ENCODE results near the gene VWA1.
A peak's percentile ranks its signal among the peaks of the same experiment; 100 is the strongest.
"Not testable (repeated sequence)": the region's sequence is repeated elsewhere in the genome, so short reads cannot be mapped to it uniquely, and the experiment has no call there.

Gene VWA1

DNA sequence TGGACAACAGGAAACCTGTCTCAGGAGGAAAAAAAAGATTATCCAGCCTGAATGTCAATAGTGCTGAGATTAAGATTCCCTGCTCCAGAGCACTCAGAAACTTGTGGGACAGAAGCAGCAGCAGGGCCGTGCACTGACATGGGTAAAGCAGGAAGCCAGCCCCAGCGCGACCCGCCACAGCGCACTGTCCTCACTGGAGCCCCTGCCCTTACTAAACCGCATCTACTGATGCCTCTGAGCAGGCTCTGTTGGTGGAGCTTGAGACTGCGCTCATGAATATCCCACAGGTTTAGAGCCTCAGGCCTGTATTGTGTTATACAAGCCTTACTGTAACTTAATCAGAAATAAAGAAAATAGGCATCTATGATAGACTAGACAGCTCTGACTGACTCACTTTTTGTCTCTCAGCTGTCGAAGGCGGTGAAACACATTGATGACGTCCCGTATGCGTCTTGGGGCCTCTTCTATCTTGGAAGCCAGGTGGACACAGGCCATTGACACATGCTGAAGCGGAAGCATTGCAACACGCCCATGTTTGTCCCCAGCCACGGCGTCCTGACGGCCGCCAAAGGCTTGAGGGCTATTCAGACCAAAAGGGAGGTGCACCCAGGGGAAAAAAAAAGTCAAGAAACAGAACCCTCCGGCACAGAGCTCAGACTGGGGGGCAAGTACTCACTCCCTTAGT is 37.5 kb upstream of the VWA1 start:
- H3K9me3 ChIP-seq (ENCODE audit: control insufficient read depth, insufficient read depth, low read length), result no peaks in the 10 kb centered on the region
- H3K27me3 ChIP-seq (ENCODE audit: control insufficient read depth, insufficient read depth, low read length), result no peaks in the 10 kb centered on the region
- H3K27ac ChIP-seq (ENCODE audit: low read depth, low read length), result peak overlapping the region; percentile 91
- H3K4me1 ChIP-seq (ENCODE audit: control insufficient read depth, insufficient read depth, low read length), result peaks cover 7% of the 10 kb centered on the region
- peak overlapping the region; percentile 96 for H3K9ac ChIP-seq (ENCODE audit: low read depth, low read length)
- H3K4me3 ChIP-seq (ENCODE audit: low read depth, low read length), result peak overlapping the region; percentile 84
- H3K36me3 ChIP-seq (ENCODE audit: control insufficient read depth, insufficient read depth, low read length), result peaks cover 71% of the 10 kb centered on the region

GRCh38 chr1:1398677-1399186 is 36.8 kb upstream of the VWA1 start:
- peaks cover 71% of the 10 kb centered on the region for H3K36me3 ChIP-seq (ENCODE audit: control insufficient read depth, insufficient read depth, low read length)
- peak overlapping the region; percentile 84 for H3K4me3 ChIP-seq (ENCODE audit: low read depth, low read length)
- H3K9me3 ChIP-seq (ENCODE audit: control insufficient read depth, insufficient read depth, low read length), result no peaks in the 10 kb centered on the region
- peak overlapping the region; percentile 96 for H3K9ac ChIP-seq (ENCODE audit: low read depth, low read length)
- peaks cover 7% of the 10 kb centered on the region for H3K4me1 ChIP-seq (ENCODE audit: control insufficient read depth, insufficient read depth, low read length)
- H3K27ac ChIP-seq (ENCODE audit: low read depth, low read length), result peak overlapping the region; percentile 91
- H3K27me3 ChIP-seq (ENCODE audit: control insufficient read depth, insufficient read depth, low read length), result no peaks in the 10 kb centered on the region

GRCh38 chr1:1399187-1399871 is 36.2 kb upstream of the VWA1 start, which contains the start of gene CCNL2:
Gene CCNL2 (minus strand): TSS chr1:1399335. CDS start chr1:1399306, 29 bp downstream.
- H3K36me3 ChIP-seq (ENCODE audit: control insufficient read depth, insufficient read depth, low read length), result peaks cover 68% of the 10 kb centered on the region

GRCh38 chr1:1399872-1400575 is 35.5 kb upstream of the VWA1 start:
- Histone ChIP-seq H3K9ac (ENCODE audit: low read depth, low read length) (peak overlapping the region; percentile 87), H3K4me3 (ENCODE audit: low read depth, low read length) (peak overlapping the region; percentile 84), H3K4me1 (ENCODE audit: control insufficient read depth, insufficient read depth, low read length) (peaks cover 7% of the 10 kb centered on the region), H3K9me3 (ENCODE audit: control insufficient read depth, insufficient read depth, low read length) (no peaks in the 10 kb centered on the region), H3K27ac (ENCODE audit: low read depth, low read length) (peak overlapping the region; percentile 88), H3K36me3 (ENCODE audit: control insufficient read depth, insufficient read depth, low read length) (peaks cover 69% of the 10 kb centered on the region), H3K27me3 (ENCODE audit: control insufficient read depth, insufficient read depth, low read length) (no peaks in the 10 kb centered on the region)

More at GRCh38 chr1:1399187-1399871, 36.2 kb upstream of the VWA1 start, which contains the start of gene CCNL2:
- Histone ChIP-seq H3K27ac (ENCODE audit: low read depth, low read length) (peak within 1 kb of the TSS; percentile 91), H3K9ac (ENCODE audit: low read depth, low read length) (peak within 1 kb of the TSS; percentile 96), H3K9me3 (ENCODE audit: control insufficient read depth, insufficient read depth, low read length) (no peaks in the 10 kb centered on the region), H3K4me3 (ENCODE audit: low read depth, low read length) (peak within 1 kb of the TSS; percentile 84), H3K27me3 (ENCODE audit: control insufficient read depth, insufficient read depth, low read length) (no peaks in the 10 kb centered on the region), H3K4me1 (ENCODE audit: control insufficient read depth, insufficient read depth, low read length) (peaks cover 7% of the 10 kb centered on the region)

- Histone ChIP-seq H3K36me3 (ENCODE audit: control insufficient read depth, insufficient read depth, low read length) (peaks cover 69% of the 10 kb centered on the region), H3K27me3 (ENCODE audit: control insufficient read depth, insufficient read depth, low read length) (no peaks in the 10 kb centered on the region), H3K9ac (ENCODE audit: low read depth, low read length) (peak overlapping the region; percentile 87; the same call in 1 of the 2 replicates), H3K9me3 (ENCODE audit: control insufficient read depth, insufficient read depth, low read length) (no peaks in the 10 kb centered on the region), H3K27ac (ENCODE audit: low read depth, low read length) (peak overlapping the region; percentile 29), H3K4me1 (ENCODE audit: control insufficient read depth, insufficient read depth, low read length) (peaks cover 7% of the 10 kb centered on the region), H3K4me3 (ENCODE audit: low read depth, low read length) (peak overlapping the region; percentile 84)
Observed at GRCh38 chr1:1400576-1401456, 34.7 kb upstream of the VWA1 start.

- Histone ChIP-seq H3K27me3 (ENCODE audit: control insufficient read depth, insufficient read depth, low read length) (no peaks in the 10 kb centered on the region), H3K4me1 (ENCODE audit: control insufficient read depth, insufficient read depth, low read length) (peaks cover 7% of the 10 kb centered on the region), H3K4me3 (ENCODE audit: low read depth, low read length) (no peak overlapping the region), H3K9me3 (ENCODE audit: control insufficient read depth, insufficient read depth, low read length) (no peaks in the 10 kb centered on the region), H3K9ac (ENCODE audit: low read depth, low read length) (no peak overlapping the region), H3K36me3 (ENCODE audit: control insufficient read depth, insufficient read depth, low read length) (peaks cover 69% of the 10 kb centered on the region), H3K27ac (ENCODE audit: low read depth, low read length) (no peak overlapping the region)
Observed at GRCh38 chr1:1401457-1402010, 34.0 kb upstream of the VWA1 start.

- Histone ChIP-seq H3K9me3 (ENCODE audit: control insufficient read depth, insufficient read depth, low read length) (no peaks in the 10 kb centered on the region), H3K36me3 (ENCODE audit: control insufficient read depth, insufficient read depth, low read length) (peaks cover 64% of the 10 kb centered on the region), H3K27ac (ENCODE audit: low read depth, low read length) (peak overlapping the region; percentile 30), H3K27me3 (ENCODE audit: control insufficient read depth, insufficient read depth, low read length) (no peaks in the 10 kb centered on the region), H3K4me1 (ENCODE audit: control insufficient read depth, insufficient read depth, low read length) (peaks cover 7% of the 10 kb centered on the region), H3K4me3 (ENCODE audit: low read depth, low read length) (no peak overlapping the region), H3K9ac (ENCODE audit: low read depth, low read length) (no peak overlapping the region)
Observed at GRCh38 chr1:1402072-1402900, 33.2 kb upstream of the VWA1 start.

DNA sequence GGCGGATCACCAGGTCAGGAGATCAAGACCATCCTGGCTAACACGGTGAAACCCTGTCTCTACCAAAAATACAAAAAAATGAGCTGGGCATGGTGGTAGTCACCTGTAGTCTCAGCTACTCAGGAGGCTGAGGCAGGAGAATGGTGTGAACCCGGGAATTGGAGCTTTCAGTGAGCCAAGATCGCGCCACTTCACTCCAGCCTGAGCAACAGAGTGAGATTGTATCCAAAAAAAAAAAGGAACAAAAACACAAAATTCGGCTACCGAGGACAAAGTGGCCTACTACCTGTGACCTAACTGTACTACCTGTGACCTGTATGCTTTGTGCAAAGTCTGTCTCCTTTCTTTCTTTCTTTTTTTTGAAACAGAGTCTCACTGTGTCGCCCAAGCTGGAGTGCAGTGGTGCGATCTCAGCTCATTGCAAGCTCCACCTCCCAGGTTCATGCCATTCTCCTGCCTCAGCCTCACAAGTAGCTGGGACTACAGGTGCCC is 32.5 kb upstream of the VWA1 start:
- peaks cover 58% of the 10 kb centered on the region for H3K36me3 ChIP-seq (ENCODE audit: control insufficient read depth, insufficient read depth, low read length)
- H3K27ac ChIP-seq (ENCODE audit: low read depth, low read length); H3K9ac ChIP-seq (ENCODE audit: low read depth, low read length); H3K4me1 ChIP-seq (ENCODE audit: control insufficient read depth, insufficient read depth, low read length); H3K9me3 ChIP-seq (ENCODE audit: control insufficient read depth, insufficient read depth, low read length); H3K27me3 ChIP-seq (ENCODE audit: control insufficient read depth, insufficient read depth, low read length); H3K4me3 ChIP-seq (ENCODE audit: low read depth, low read length): not testable (repeated sequence)

- Histone ChIP-seq H3K9ac (ENCODE audit: low read depth, low read length) (no peak overlapping the region), H3K27me3 (ENCODE audit: control insufficient read depth, insufficient read depth, low read length) (no peaks in the 10 kb centered on the region), H3K4me1 (ENCODE audit: control insufficient read depth, insufficient read depth, low read length) (peaks cover 4% of the 10 kb centered on the region; the same call in 1 of the 2 replicates), H3K36me3 (ENCODE audit: control insufficient read depth, insufficient read depth, low read length) (peaks cover 59% of the 10 kb centered on the region), H3K27ac (ENCODE audit: low read depth, low read length) (no peak overlapping the region), H3K9me3 (ENCODE audit: control insufficient read depth, insufficient read depth, low read length) (no peaks in the 10 kb centered on the region), H3K4me3 (ENCODE audit: low read depth, low read length) (no peak overlapping the region)
Observed at GRCh38 chr1:1403653-1404052, 31.8 kb upstream of the VWA1 start.
